Cortex of kidney (tissue), 1 donor: ENCODE data around the gene PLCB1.

Source experiments
- DNase-seq: peaks from one replicate; lab custom pipeline; 2025; lab: John Stamatoyannopoulos, UW

Gene PLCB1

DNA sequence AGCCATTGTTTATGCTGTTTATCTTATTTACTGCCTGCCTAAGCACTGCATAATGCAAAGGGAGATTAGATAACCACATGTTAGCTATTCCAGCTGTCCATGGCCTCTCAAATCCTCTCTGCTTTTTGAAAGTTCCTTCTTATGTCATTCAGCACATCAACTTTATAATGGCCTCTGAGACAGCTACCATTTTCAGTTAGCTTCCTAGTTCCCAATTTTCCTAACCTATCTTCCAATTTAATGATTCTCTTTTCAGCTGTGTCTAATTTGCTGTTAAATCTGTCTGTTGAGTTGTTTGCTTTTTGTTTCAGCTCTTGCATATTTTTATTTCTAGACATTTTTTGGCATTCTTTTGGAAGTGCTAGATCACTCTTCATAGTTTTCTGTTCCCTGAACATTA, 763.4 kb downstream of the PLCB1 start:
- DNase-seq: no peak

- no peak for DNase-seq
These were observed 766.8 kb downstream of the PLCB1 start for GRCh38 chr20:8898823-8899222.

GRCh38 chr20:8901237-8902025, 769.4 kb downstream of the PLCB1 start:
- no peak for DNase-seq

- no peak for DNase-seq
These were observed 771.9 kb downstream of the PLCB1 start for GRCh38 chr20:8903655-8904605.

DNA sequence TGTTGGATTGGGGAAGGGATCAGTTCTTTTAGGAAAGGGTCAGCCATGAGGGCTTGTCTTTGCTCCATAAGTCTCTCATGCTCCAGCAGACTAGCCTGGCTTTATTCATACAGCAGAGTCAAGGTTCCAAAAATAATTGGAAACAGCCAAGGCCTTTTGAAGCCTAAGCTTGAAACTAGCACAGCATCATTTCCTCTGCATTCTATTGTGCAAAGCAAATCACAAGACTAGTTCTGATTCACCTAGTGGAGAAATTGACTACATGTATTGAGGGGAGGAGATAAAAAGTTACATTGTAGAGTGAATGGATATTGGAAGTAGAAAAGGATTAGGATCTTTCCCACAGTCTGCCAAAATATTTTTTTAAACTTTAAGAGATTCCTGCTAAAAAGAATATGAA, 777.5 kb downstream of the PLCB1 start:
- DNase-seq: no peak

- DNase-seq: no peak
These were observed 780.0 kb downstream of the PLCB1 start for GRCh38 chr20:8912096-8912495.

GRCh38 chr20:8912731-8913130, 780.7 kb downstream of the PLCB1 start:
- DNase-seq: no peak

DNA sequence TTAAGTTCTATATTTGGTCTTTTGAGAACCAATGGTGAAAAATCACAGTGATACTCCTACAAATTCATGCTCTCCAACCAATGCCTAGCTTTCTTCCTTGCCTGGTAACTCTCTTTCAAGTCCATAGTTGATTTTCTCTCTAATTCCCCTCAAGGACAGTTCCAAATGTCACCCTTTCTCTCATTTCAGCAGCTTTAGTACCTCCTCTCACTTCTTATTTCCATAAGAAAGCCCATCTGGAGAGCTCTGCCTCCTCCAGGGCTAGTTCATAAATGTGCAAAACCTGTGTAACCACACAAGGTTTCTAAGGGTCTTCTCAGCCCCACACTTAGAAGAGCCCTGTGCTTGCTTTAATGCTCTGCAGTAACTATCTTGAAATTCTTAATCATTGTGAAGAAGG, 781.4 kb downstream of the PLCB1 start:
- no peak for DNase-seq

GRCh38 chr20:8914421-8914820, 782.4 kb downstream of the PLCB1 start:
- DNase-seq: no peak

DNA sequence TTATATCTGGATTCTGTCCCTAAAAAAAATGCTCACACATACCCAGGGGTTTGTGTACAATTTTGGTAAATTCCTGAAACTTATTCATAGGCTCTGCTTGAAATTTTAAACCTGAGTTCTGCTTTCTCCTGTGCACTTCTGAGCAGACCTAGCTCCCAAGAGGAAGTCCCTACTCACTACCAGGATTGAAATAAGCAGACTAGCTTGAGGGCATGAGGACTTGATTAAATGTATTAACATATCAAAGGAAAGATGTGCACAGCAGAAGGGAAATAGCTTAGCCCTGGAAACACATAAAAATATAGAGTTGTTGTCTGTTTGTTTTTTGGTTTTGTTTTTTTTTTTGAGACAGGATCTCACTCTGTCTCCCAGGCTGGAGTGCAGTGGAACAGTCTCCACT, 785.0 kb downstream of the PLCB1 start:
- no peak for DNase-seq

- DNase-seq: no peak
These were observed 786.1 kb downstream of the PLCB1 start for GRCh38 chr20:8918145-8918544.

- DNase-seq: no peak
These were observed 792.5 kb downstream of the PLCB1 start for GRCh38 chr20:8924539-8924938.

- DNase-seq: no peak
These were observed 798.7 kb downstream of the PLCB1 start for GRCh38 chr20:8930726-8931125.

- DNase-seq: no peak
These were observed 800.4 kb downstream of the PLCB1 start for GRCh38 chr20:8932192-8933165.

DNA sequence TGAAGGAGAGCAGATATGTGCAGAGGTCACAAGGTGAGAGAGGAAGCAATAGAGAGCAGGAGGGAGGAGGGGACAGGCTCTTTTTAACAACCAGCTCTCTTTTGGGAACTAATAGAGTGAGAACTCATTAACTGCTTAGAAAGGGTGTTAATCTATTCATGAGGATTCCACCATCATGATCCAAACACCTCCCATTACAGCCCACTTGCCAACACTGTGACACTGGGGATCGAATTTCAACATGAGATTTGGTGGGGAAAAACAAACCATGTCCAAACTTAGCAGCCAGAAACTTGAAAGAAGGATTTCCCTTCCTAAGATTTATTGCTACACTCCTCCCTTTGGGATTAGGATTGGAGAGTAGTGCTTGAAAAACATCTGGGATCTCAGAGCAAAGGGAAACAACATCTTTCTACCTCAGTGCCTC, 801.3 kb downstream of the PLCB1 start:
- no peak for DNase-seq

DNA sequence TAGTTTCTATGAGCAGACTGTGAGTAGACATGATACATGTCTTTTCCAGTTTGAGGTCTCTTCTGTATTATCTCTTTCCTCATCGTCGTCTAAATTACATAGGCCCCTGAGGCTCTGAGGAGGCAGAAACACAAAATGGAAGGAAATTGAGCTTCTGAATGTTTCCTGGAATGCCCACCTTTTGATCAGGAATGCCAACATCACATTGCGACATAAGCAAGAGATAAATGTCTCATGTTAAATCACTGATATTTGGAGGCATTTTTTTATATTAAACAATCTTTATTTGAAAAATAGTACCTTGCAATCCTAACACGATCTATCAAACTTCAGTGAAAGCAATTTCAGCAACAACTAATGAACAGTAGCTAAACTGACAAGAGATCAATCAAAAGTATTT, 802.3 kb downstream of the PLCB1 start:
- DNase-seq: no peak
